Ishikawa (cell line): ENCODE data around the gene ATP6V1D.

Experiments
- CEBPB ChIP-seq: IDR thresholded peaks from 2 replicates; pipeline ENCODE4 v1.6.1; 2012
- CREB1 ChIP-seq: IDR thresholded peaks from 2 replicates; pipeline ENCODE4 v1.6.1; 2012; ENCODE audit warnings: low read depth
- EGR1 ChIP-seq: IDR thresholded peaks from 2 replicates; pipeline ENCODE4 v1.6.1; 2012
- EP300 ChIP-seq: IDR thresholded peaks from 2 replicates; pipeline ENCODE4 v1.6.1; 2012; ENCODE audit warnings: borderline replicate concordance
- FOXM1 ChIP-seq: IDR thresholded peaks from 2 replicates; pipeline ENCODE4 v1.6.1; 2012; ENCODE audit warnings: low read depth, borderline replicate concordance
- MAX ChIP-seq: IDR thresholded peaks from 2 replicates; pipeline ENCODE4 v1.6.1; 2012
- NFIC ChIP-seq: IDR thresholded peaks from 2 replicates; pipeline ENCODE4 v1.6.1; 2012
- RAD21 ChIP-seq: IDR thresholded peaks from 2 replicates; pipeline ENCODE4 v1.6.1; 2012; ENCODE audit warnings: low read depth
- REST ChIP-seq: IDR thresholded peaks from 2 replicates; pipeline ENCODE4 v1.6.1; 2012; ENCODE audit warnings: low read depth, mild to moderate bottlenecking
- TAF1 ChIP-seq: IDR thresholded peaks from 2 replicates; pipeline ENCODE4 v1.6.1; 2012; ENCODE audit warnings: low read depth, mild to moderate bottlenecking
- TCF12 ChIP-seq: IDR thresholded peaks from 2 replicates; pipeline ENCODE4 v1.6.1; 2012; ENCODE audit warnings: low read depth
- USF1 ChIP-seq: IDR thresholded peaks from 2 replicates; pipeline ENCODE4 v1.6.1; 2012

DNA sequence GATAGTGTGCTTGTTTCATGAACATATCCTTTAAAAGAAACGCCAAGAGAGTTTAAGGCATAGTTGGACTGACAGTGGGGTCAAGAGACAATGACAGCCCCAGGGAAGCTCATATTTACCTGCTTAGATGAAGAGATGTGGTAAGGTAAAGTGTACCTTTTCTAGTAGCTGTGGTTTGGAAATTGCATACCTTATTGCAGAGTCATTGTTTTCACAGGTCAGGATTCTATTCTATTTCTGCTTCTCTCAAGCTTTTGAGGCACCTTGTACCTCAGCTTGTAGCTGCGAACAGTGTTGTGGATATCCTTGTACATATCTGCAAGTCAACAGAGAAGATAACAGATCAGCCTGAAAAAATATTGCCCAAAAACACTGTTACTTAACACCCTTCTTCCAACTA, 47.7 kb downstream of the ATP6V1D start:
- TF ChIP-seq FOXM1 (no peak), RAD21 (no peak), USF1 (no peak), EGR1 (no peak), EP300 (no peak), TCF12 (no peak), REST (no peak), MAX (no peak), CEBPB (no peak), TAF1 (no peak), NFIC (no peak), CREB1 (no peak)
